ENCODE results near the gene LUC7L. TPM values are rescaled to one million over a fixed set of nuclear protein-coding genes. Genes with fewer than 3 reads are reported as not detected.

LUC7L gene
- total and polyA plus RNA-seq, 2 of the 8 experiments (the other 6 are each of a cell fraction or from before 2014, with no cell fraction given), result 49.7 to 129 TPM

DNA sequence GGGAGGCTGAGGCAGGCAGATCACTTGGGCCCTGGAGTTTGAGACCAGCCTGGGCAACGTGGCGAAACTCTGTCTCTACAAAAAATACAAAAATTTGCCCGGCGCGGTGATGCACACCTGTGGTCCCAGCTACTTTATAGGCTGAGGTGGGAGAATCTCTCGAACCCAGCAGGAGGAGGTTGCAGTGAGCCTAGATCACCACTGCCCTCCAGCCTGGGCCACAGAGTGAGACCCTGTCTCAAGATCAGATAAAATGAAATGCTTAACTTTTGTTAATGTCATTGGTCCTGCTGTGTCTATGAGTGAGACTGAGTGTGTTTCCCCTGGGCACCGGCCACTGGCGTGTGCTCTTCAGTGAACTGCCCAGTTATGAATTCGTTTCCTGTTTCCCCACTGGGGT is 15.9 kb upstream of the LUC7L start:
- TF ChIP-seq CTBP2 (IDR thresholded peaks at IDR 0.05; ENCODE audit: borderline replicate concordance, insufficient read depth, insufficient read length, low read length) (no peak), NRF1 (IDR thresholded peaks at IDR 0.05; ENCODE audit: low read depth, low read length) (no peak), CHD1 (IDR thresholded peaks at IDR 0.05; ENCODE audit: low read depth, low read length) (no peak), YY1 (IDR thresholded peaks at IDR 0.05; ENCODE audit: low read depth, low read length) (no peak), KDM5A (IDR thresholded peaks at IDR 0.05; ENCODE audit: low read length) (no peak), SP1 (IDR thresholded peaks at IDR 0.05; ENCODE audit: low read depth, low read length) (no peak), JUND (IDR thresholded peaks at IDR 0.05; ENCODE audit: low read length) (no peak)
- Histone ChIP-seq H2BK12ac (ENCODE audit: low read depth, low read length) (no peak overlapping the region), H3K56ac (replicated peaks; ENCODE audit: insufficient read length, low read depth, low read length) (no peak overlapping the region), H3K4me1 (replicated peaks in 1 of 4; ENCODE audit: control insufficient read depth in 3 of 4, insufficient read depth in 4 of 4, low read length in 3 of 4) (no peaks in the 10 kb centered on the region), H4K5ac (ENCODE audit: insufficient read length, low read depth, low read length) (no peak overlapping the region), H3K36me3 (ENCODE audit: control insufficient read depth in 2 of 4, insufficient read depth in 4 of 4, low read length in 3 of 4) (no peaks in the 10 kb centered on the region), H3K4ac (replicated peaks; ENCODE audit: insufficient read length, low read depth, low read length) (no peak overlapping the region), H3K9me3 (ENCODE audit: insufficient read depth in 2 of 2, low read depth in 1 of 2, low read length in 1 of 2) (no peaks in the 10 kb centered on the region), H4K8ac (ENCODE audit: extremely low read depth, insufficient read depth, low read length) (no peak overlapping the region), H4K91ac (replicated peaks; ENCODE audit: insufficient read length, low read length) (no peak overlapping the region), H3K27me3 (replicated peaks in 1 of 4; ENCODE audit: control insufficient read depth in 3 of 4, extremely low read depth in 1 of 4, insufficient read depth in 3 of 4, low read length in 3 of 4) (no peaks in the 10 kb centered on the region), H2BK5ac (ENCODE audit: low read depth, low read length) (no peak overlapping the region), H3K9ac (replicated peaks in 1 of 4; ENCODE audit: extremely low read depth in 1 of 4, low read depth in 3 of 4, low read length in 3 of 4) (no peak overlapping the region), H2BK15ac (ENCODE audit: low read length) (no peak overlapping the region), H3K27ac (ENCODE audit: low read depth, low read length) (no peak overlapping the region), H3K23me2 (ENCODE audit: low read depth, low read length) (no peaks in the 10 kb centered on the region), H3K79me1 (ENCODE audit: low read depth, low read length) (peaks cover 3% of the 10 kb centered on the region), H3K79me2 (ENCODE audit: control insufficient read depth in 1 of 2, insufficient read depth in 2 of 2, low read length in 2 of 2) (peaks cover 0 to 32% of the 10 kb centered on the region in 2 experiments; a peak in 2 of 4 replicates), H3K23ac (ENCODE audit: insufficient read length) (no peak overlapping the region), H2BK120ac (replicated peaks; ENCODE audit: low read depth, low read length) (no peak overlapping the region), H3K4me2 (ENCODE audit: insufficient read depth in 1 of 2, low read depth in 2 of 2, low read length in 2 of 2) (no peak overlapping the region), H3K4me3 (ENCODE audit: extremely low read depth in 1 of 4, insufficient read depth in 2 of 4, low read depth in 3 of 4, low read length in 4 of 4) (no peak overlapping the region), H3K14ac (ENCODE audit: insufficient read length) (no peak overlapping the region), H2AFZ (ENCODE audit: low read length) (no peak overlapping the region), H3K18ac (ENCODE audit: extremely low read depth, low read length) (no peak overlapping the region), H2AK5ac (ENCODE audit: low read depth, low read length) (no peak overlapping the region), H4K20me1 (replicated peaks in 1 of 2; ENCODE audit: control insufficient read depth in 1 of 2, insufficient read depth in 2 of 2, low read length in 2 of 2) (peaks cover under 1 to 9% of the 10 kb centered on the region in 2 experiments), H2BK20ac (ENCODE audit: low read length) (no peak overlapping the region)
- ChIA-PET POLR2A (ENCODE audit: partially characterized antibody) (interaction anchor here (1.3 to 5.0 kb wide), 2 partner anchors 16 to 37 kb away, joined by 4 to 26 read pairs; partner anchors contain the start of gene LUC7L), CTCF (ENCODE audit: partially characterized antibody) (interaction anchor here (0.9 to 1.5 kb wide), 4 partner anchors 9 to 105 kb away, joined by 3 read pairs; no protein-coding TSS in a partner anchor)
- WGBS, 2 experiments (ENCODE audit: extremely low coverage in 1 of 2, insufficient coverage in 1 of 2, insufficient read length in 1 of 2, insufficient replicate concordance in 2 of 2, low coverage in 1 of 2, low lambda C conversion rate in 2 of 2, missing lambda C conversion rate in 1 of 2), result 94% methylated on average over 9 of the region's 9 CpGs; no CpG with 5 or more reads in 1 of the 2 experiments
- FAIRE-seq (no peak), DNase-seq (ENCODE audit: low read depth in 1 of 2, low spot score in 2 of 2) (no peak)
